ENCODE data around the gene CNKSR2. TPM values are rescaled to one million over a fixed set of nuclear protein-coding genes. Genes with fewer than 3 reads are reported as not detected.

Gene CNKSR2
- total and polyA plus RNA-seq, 10 of the 15 experiments (the other 5 are each of a cell fraction or from before 2014, with no cell fraction given): 0.02 to 0.69 (median 0.18) TPM; not detected in 4

GRCh38 chrX:21524008-21524407 is 149.8 kb downstream of the CNKSR2 start:
- POLR2A ChIA-PET: no interaction called here
- DNase-seq (ENCODE audit: low read depth, low spot score) (no peak), ATAC-seq (no peak), FAIRE-seq (no peak)
- 6% methylated on average over 1 of the region's 1 CpG for WGBS (ENCODE audit: insufficient coverage, insufficient replicate concordance, low lambda C conversion rate, missing lambda C conversion rate)
- no peaks in the 10 kb centered on the region for H3K79me2 ChIP-seq (ENCODE audit: control insufficient read depth, insufficient read depth, low read length)
- no peaks in the 10 kb centered on the region for H4K20me1 ChIP-seq (ENCODE audit: control insufficient read depth, insufficient read depth)
- SMC1A ChIA-PET (ENCODE audit: uncharacterized antibody, unreplicated experiment): interaction anchor here (0.6 to 1.2 kb wide), 2 partner anchors 8 to 20 kb away, joined by 3 read pairs; no protein-coding TSS in a partner anchor
- no peaks in the 10 kb centered on the region for H3K9me3 ChIP-seq (replicated peaks; ENCODE audit: control insufficient read depth, insufficient read depth, low read length)
- CTCF ChIA-PET: no interaction called here
- in situ Hi-C loops (cut with MboI): no loop called here
- RAD21 ChIA-PET (ENCODE audit: unreplicated experiment): no interaction called here
- no TSS peak for BruUV-seq (replicated peaks)
- H3K4me1 ChIP-seq (ENCODE audit: control insufficient read depth, insufficient read depth, low read length): no peaks in the 10 kb centered on the region
- H2AFZ ChIP-seq (ENCODE audit: control insufficient read depth, low read depth, low read length): no peak overlapping the region
- no peak overlapping the region for H3K27ac ChIP-seq (ENCODE audit: control insufficient read depth, insufficient read depth)
- no peaks in the 10 kb centered on the region for H3K27me3 ChIP-seq (replicated peaks in 1 of 2; ENCODE audit: control insufficient read depth in 2 of 2, insufficient read depth in 2 of 2, low read length in 1 of 2)
- no peak overlapping the region for H3K4me2 ChIP-seq (ENCODE audit: control insufficient read depth, insufficient read depth)
- no peak overlapping the region for H3K9ac ChIP-seq (ENCODE audit: control insufficient read depth, insufficient read depth, low read length)
- intact Hi-C loops (cut with micrococcal nuclease; ENCODE audit: unreplicated experiment): no loop called here
- no peak overlapping the region for H3K4me3 ChIP-seq
- TF ChIP-seq TAF1 (IDR thresholded peaks at IDR 0.05; ENCODE audit: borderline replicate concordance, low read depth, low read length) (no peak), KDM1A (IDR thresholded peaks at IDR 0.05; ENCODE audit: borderline replicate concordance) (no peak), ZBTB4 (CRISPR knock-in tag; IDR thresholded peaks at IDR 0.05) (no peak)
- no peaks in the 10 kb centered on the region for H3K36me3 ChIP-seq (ENCODE audit: control insufficient read depth in 2 of 2, insufficient read depth in 2 of 2, low read length in 1 of 2)

GRCh38 chrX:21528076-21528475 is 153.9 kb downstream of the CNKSR2 start:
- FAIRE-seq (no peak), ATAC-seq (no peak), DNase-seq (ENCODE audit: low read depth, low spot score) (no peak)
- Histone ChIP-seq H3K27me3 (replicated peaks in 1 of 2; ENCODE audit: control insufficient read depth in 2 of 2, insufficient read depth in 2 of 2, low read length in 1 of 2) (no peaks in the 10 kb centered on the region), H2AFZ (ENCODE audit: control insufficient read depth, low read depth, low read length) (no peak overlapping the region), H3K9ac (ENCODE audit: control insufficient read depth, insufficient read depth, low read length) (no peak overlapping the region), H3K9me3 (replicated peaks; ENCODE audit: control insufficient read depth, insufficient read depth, low read length) (no peaks in the 10 kb centered on the region), H3K4me1 (ENCODE audit: control insufficient read depth, insufficient read depth, low read length) (no peaks in the 10 kb centered on the region), H3K79me2 (ENCODE audit: control insufficient read depth, insufficient read depth, low read length) (no peaks in the 10 kb centered on the region), H4K20me1 (ENCODE audit: control insufficient read depth, insufficient read depth) (no peaks in the 10 kb centered on the region), H3K36me3 (ENCODE audit: control insufficient read depth in 2 of 2, insufficient read depth in 2 of 2, low read length in 1 of 2) (no peaks in the 10 kb centered on the region), H3K4me3 (no peak overlapping the region), H3K27ac (ENCODE audit: control insufficient read depth, insufficient read depth) (no peak overlapping the region), H3K4me2 (ENCODE audit: control insufficient read depth, insufficient read depth) (no peak overlapping the region)
- POLR2A ChIA-PET: no interaction called here
- SMC1A ChIA-PET (ENCODE audit: uncharacterized antibody, unreplicated experiment): no interaction called here
- RAD21 ChIA-PET (ENCODE audit: unreplicated experiment): no interaction called here
- BruUV-seq (replicated peaks): no TSS peak
- CTCF ChIA-PET: interaction anchor here (1.1 kb wide), 1 partner anchor 49 kb away, joined by 3 read pairs; no protein-coding TSS in a partner anchor
- intact Hi-C loops (cut with micrococcal nuclease; ENCODE audit: unreplicated experiment) (no loop called here), in situ Hi-C loops (cut with MboI) (no loop called here)
- TF ChIP-seq BCLAF1 (IDR thresholded peaks at IDR 0.05) (no peak), TBL1XR1 (IDR thresholded peaks at IDR 0.05; ENCODE audit: low read depth, low read length) (no peak), MLLT1 (IDR thresholded peaks at IDR 0.05) (no peak), IKZF2 (IDR thresholded peaks at IDR 0.05) (no peak), IRF4 (IDR thresholded peaks at IDR 0.05; ENCODE audit: low read depth, low read length) (no peak), HSF1 (IDR thresholded peaks at IDR 0.05; ENCODE audit: low read depth, low read length) (no peak)

All from GM12878 (cell line).